ENCODE results near the gene LCE4A. TPM values are rescaled to one million over a fixed set of nuclear protein-coding genes. Genes with fewer than 3 reads are reported as not detected.

The LCE4A gene
- total and polyA plus RNA-seq, 4 donors: not detected

DNA sequence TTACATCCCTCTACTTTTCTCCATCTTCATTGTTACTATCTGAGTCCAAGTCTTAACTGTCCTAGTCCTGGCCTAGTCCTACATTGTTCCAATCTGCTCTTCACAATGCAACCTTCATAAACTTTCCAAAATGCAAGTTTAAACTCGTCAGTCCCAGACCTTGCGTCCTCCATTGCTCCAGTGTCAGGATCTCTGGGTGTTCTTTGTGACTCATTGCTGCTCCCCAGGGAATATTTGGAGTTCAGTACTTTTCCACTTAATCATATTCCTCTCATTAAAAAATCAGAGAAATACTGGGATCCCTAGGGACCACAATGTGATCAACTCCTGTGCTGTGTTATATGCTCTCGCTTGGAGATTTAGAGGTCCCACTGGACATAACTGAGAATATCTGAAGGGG is 31.9 kb downstream of the LCE4A start:
- intact Hi-C loops (cut with DNase I): no loop called here
- ATAC-seq (ENCODE audit: low FRiP score): no peak
- H3K27me3 ChIP-seq (ENCODE audit: control insufficient read depth in 1 of 2, insufficient read depth in 2 of 2, low read length in 1 of 2): no peaks in the 10 kb centered on the region
- H3K36me3 ChIP-seq (ENCODE audit: control insufficient read depth in 1 of 2, insufficient read depth in 2 of 2, low read length in 1 of 2): no peaks in the 10 kb centered on the region
- no peaks in the 10 kb centered on the region for H3K4me1 ChIP-seq (ENCODE audit: control insufficient read depth in 1 of 2, insufficient read depth in 2 of 2, low read length in 2 of 2)
- H3K4me3 ChIP-seq (ENCODE audit: low read length in 2 of 2): no peak overlapping the region
- no peaks in the 10 kb centered on the region for H3K9me3 ChIP-seq (ENCODE audit: control insufficient read depth, low read length)
- no peak overlapping the region for H3K27ac ChIP-seq (ENCODE audit: low read depth in 1 of 2, low read length in 2 of 2)
- DNase-seq: no peak
- WGBS, 2 donors: 67 to 68% methylated on average over 3 of the region's 3 CpGs

GRCh38 chr1:152741656-152742055 is 33.7 kb downstream of the LCE4A start:
- Histone ChIP-seq H3K27me3 (ENCODE audit: control insufficient read depth in 1 of 2, insufficient read depth in 2 of 2, low read length in 1 of 2) (no peaks in the 10 kb centered on the region), H3K4me3 (ENCODE audit: low read length in 2 of 2) (no peak overlapping the region), H3K4me1 (ENCODE audit: control insufficient read depth in 1 of 2, insufficient read depth in 2 of 2, low read length in 2 of 2) (no peaks in the 10 kb centered on the region), H3K27ac (ENCODE audit: low read depth in 1 of 2, low read length in 2 of 2) (no peak overlapping the region), H3K9me3 (ENCODE audit: control insufficient read depth, low read length) (no peaks in the 10 kb centered on the region), H3K36me3 (ENCODE audit: control insufficient read depth in 1 of 2, insufficient read depth in 2 of 2, low read length in 1 of 2) (no peaks in the 10 kb centered on the region)
- DNase-seq: no peak
- intact Hi-C loops (cut with DNase I): no loop called here
- no peak for ATAC-seq (ENCODE audit: low FRiP score)

DNA sequence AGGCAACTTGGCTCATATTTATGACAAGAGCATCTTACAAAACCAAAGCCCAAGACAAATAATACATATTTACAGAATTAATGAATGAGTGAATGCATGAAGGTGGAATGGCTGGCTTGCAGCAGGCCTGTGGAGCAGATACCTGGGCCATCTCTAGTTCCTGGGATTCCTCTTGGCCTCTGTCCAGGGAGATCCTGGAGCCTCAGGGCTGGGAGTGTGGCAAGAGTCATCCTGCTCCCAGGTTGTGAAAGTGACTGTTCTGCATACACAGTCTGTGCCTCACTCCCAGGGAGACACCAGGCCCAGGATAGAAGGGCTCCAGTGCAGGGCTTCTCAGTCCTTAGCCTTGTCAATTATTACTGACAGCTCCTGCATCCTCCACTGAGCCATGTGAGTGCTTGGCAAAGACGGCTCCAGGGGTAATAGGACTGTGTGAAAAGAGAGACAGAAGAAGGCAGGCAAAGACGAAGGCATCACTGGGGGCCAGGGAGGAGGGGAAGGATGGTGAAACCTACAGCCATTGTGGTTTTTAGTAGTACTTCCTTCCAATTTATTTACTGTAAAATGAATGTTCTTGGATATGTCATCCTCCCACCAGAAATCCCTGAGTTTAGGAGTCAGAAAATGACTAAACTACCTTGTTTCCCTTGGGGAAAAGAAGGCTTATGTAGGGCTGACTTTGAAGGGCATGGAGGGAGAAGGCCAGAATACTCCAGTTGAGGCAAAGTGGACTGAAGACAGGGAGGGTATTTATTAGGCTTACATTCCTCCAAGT is 35.6 kb downstream of the LCE4A start:
- no peak for ATAC-seq (ENCODE audit: low FRiP score)
- Histone ChIP-seq H3K4me3 (ENCODE audit: low read length in 2 of 2) (no peak overlapping the region), H3K4me1 (ENCODE audit: control insufficient read depth in 1 of 2, insufficient read depth in 2 of 2, low read length in 2 of 2) (no peaks in the 10 kb centered on the region), H3K27ac (ENCODE audit: low read depth in 1 of 2, low read length in 2 of 2) (no peak overlapping the region), H3K36me3 (ENCODE audit: control insufficient read depth in 1 of 2, insufficient read depth in 2 of 2, low read length in 1 of 2) (no peaks in the 10 kb centered on the region), H3K9me3 (ENCODE audit: control insufficient read depth, low read length) (no peaks in the 10 kb centered on the region), H3K27me3 (ENCODE audit: control insufficient read depth in 1 of 2, insufficient read depth in 2 of 2, low read length in 1 of 2) (no peaks in the 10 kb centered on the region)
- no peak for DNase-seq
- intact Hi-C loops (cut with DNase I): no loop called here
- WGBS, 2 donors: 43 to 71% methylated on average over 2 of the region's 2 CpGs

GRCh38 chr1:152745289-152745704 is 37.3 kb downstream of the LCE4A start:
- intact Hi-C loops (cut with DNase I): no loop called here
- no peak overlapping the region for H3K4me3 ChIP-seq (ENCODE audit: low read length in 2 of 2)
- no peaks in the 10 kb centered on the region for H3K36me3 ChIP-seq (ENCODE audit: control insufficient read depth in 1 of 2, insufficient read depth in 2 of 2, low read length in 1 of 2)
- no peak overlapping the region for H3K27ac ChIP-seq (ENCODE audit: low read depth in 1 of 2, low read length in 2 of 2)
- no peaks in the 10 kb centered on the region for H3K9me3 ChIP-seq (ENCODE audit: control insufficient read depth, low read length)
- DNase-seq: no peak
- ATAC-seq (ENCODE audit: low FRiP score): no peak
- no peaks in the 10 kb centered on the region for H3K4me1 ChIP-seq (ENCODE audit: control insufficient read depth in 1 of 2, insufficient read depth in 2 of 2, low read length in 2 of 2)
- H3K27me3 ChIP-seq (ENCODE audit: control insufficient read depth in 1 of 2, insufficient read depth in 2 of 2, low read length in 1 of 2): peaks cover 0 to 1% of the 10 kb centered on the region in 2 donors
- 70 to 76% methylated on average over 4 of the region's 4 CpGs for WGBS, 2 donors

GRCh38 chr1:152745765-152746444 is 37.9 kb downstream of the LCE4A start:
- DNase-seq: no peak
- 79 to 80% methylated on average over 6 of the region's 6 CpGs for WGBS, 2 donors
- intact Hi-C loops (cut with DNase I): no loop called here
- H3K9me3 ChIP-seq (ENCODE audit: control insufficient read depth, low read length): no peaks in the 10 kb centered on the region
- no peak for ATAC-seq (ENCODE audit: low FRiP score)
- H3K36me3 ChIP-seq (ENCODE audit: control insufficient read depth in 1 of 2, insufficient read depth in 2 of 2, low read length in 1 of 2): no peaks in the 10 kb centered on the region
- H3K27me3 ChIP-seq (ENCODE audit: control insufficient read depth in 1 of 2, insufficient read depth in 2 of 2, low read length in 1 of 2): peaks cover 0 to 3% of the 10 kb centered on the region in 2 donors
- no peak overlapping the region for H3K4me3 ChIP-seq (ENCODE audit: low read length in 2 of 2)
- H3K4me1 ChIP-seq (ENCODE audit: control insufficient read depth in 1 of 2, insufficient read depth in 2 of 2, low read length in 2 of 2): no peaks in the 10 kb centered on the region
- no peak overlapping the region for H3K27ac ChIP-seq (ENCODE audit: low read depth in 1 of 2, low read length in 2 of 2)

GRCh38 chr1:152747831-152748230 is 39.9 kb downstream of the LCE4A start:
- no peaks in the 10 kb centered on the region for H3K9me3 ChIP-seq (ENCODE audit: control insufficient read depth, low read length)
- no peaks in the 10 kb centered on the region for H3K4me1 ChIP-seq (ENCODE audit: control insufficient read depth in 1 of 2, insufficient read depth in 2 of 2, low read length in 2 of 2)
- DNase-seq (no peak), ATAC-seq (ENCODE audit: low FRiP score) (no peak)
- intact Hi-C loops (cut with DNase I): no loop called here
- no peaks in the 10 kb centered on the region for H3K36me3 ChIP-seq (ENCODE audit: control insufficient read depth in 1 of 2, insufficient read depth in 2 of 2, low read length in 1 of 2)
- H3K27me3 ChIP-seq (ENCODE audit: control insufficient read depth in 1 of 2, insufficient read depth in 2 of 2, low read length in 1 of 2): peaks cover 0 to 3% of the 10 kb centered on the region in 2 donors
- H3K4me3 ChIP-seq (ENCODE audit: low read length in 2 of 2): no peak overlapping the region
- 35 to 56% methylated on average over 1 of the region's 1 CpG for WGBS, 2 donors
- H3K27ac ChIP-seq (ENCODE audit: low read depth in 1 of 2, low read length in 2 of 2): no peak overlapping the region

DNA sequence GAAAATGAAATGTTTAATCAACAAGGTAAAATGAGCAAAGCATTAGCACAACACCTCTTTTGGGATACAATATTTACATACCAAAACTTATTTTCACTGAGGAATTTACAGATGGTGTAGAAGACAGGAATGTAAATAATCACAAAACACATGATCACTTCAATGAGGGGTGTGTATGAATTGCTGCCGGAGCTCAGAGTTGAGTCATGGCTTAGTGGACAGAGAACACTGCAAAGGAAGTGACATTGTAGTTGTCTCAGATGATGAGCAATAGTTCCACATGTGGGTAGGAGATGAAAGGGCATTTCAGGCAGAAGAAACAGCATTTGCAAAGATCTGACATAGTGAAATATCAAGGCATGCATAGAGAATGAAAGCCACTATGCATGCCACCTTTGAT is 44.3 kb downstream of the LCE4A start:
- no peak for DNase-seq
- intact Hi-C loops (cut with DNase I): no loop called here
- Histone ChIP-seq H3K36me3 (ENCODE audit: control insufficient read depth in 1 of 2, insufficient read depth in 2 of 2, low read length in 1 of 2) (no peaks in the 10 kb centered on the region), H3K4me3 (ENCODE audit: low read length in 2 of 2) (no peak overlapping the region), H3K9me3 (ENCODE audit: control insufficient read depth, low read length) (no peaks in the 10 kb centered on the region), H3K27me3 (ENCODE audit: control insufficient read depth in 1 of 2, insufficient read depth in 2 of 2, low read length in 1 of 2) (peaks cover 0 to 3% of the 10 kb centered on the region in 2 donors), H3K4me1 (ENCODE audit: control insufficient read depth in 1 of 2, insufficient read depth in 2 of 2, low read length in 2 of 2) (no peaks in the 10 kb centered on the region), H3K27ac (ENCODE audit: low read depth in 1 of 2, low read length in 2 of 2) (no peak overlapping the region)
- 47 to 48% methylated on average over 1 of the region's 1 CpG for WGBS, 2 donors
- ATAC-seq (ENCODE audit: low FRiP score): no peak

- no peaks in the 10 kb centered on the region for H3K36me3 ChIP-seq (ENCODE audit: control insufficient read depth in 1 of 2, insufficient read depth in 2 of 2, low read length in 1 of 2)
- H3K9me3 ChIP-seq (ENCODE audit: control insufficient read depth, low read length): no peaks in the 10 kb centered on the region
- peaks cover 0 to 3% of the 10 kb centered on the region in 2 donors for H3K27me3 ChIP-seq (ENCODE audit: control insufficient read depth in 1 of 2, insufficient read depth in 2 of 2, low read length in 1 of 2)
- H3K4me3 ChIP-seq (ENCODE audit: low read length in 2 of 2): no peak overlapping the region
- ATAC-seq (ENCODE audit: low FRiP score) (no peak), DNase-seq (no peak)
- H3K27ac ChIP-seq (ENCODE audit: low read depth in 1 of 2, low read length in 2 of 2): no peak overlapping the region
- no peaks in the 10 kb centered on the region for H3K4me1 ChIP-seq (ENCODE audit: control insufficient read depth in 1 of 2, insufficient read depth in 2 of 2, low read length in 2 of 2)
- 36 to 55% methylated on average over 1 of the region's 1 CpG for WGBS, 2 donors
- intact Hi-C loops (cut with DNase I): no loop called here
These were observed 45.6 kb downstream of the LCE4A start for GRCh38 chr1:152753586-152753985.

- 71% methylated on average over 1 to 2 of the region's 2 CpGs for WGBS, 2 donors
- ATAC-seq (ENCODE audit: low FRiP score) (no peak), DNase-seq (no peak)
- H3K36me3 ChIP-seq (ENCODE audit: control insufficient read depth in 1 of 2, insufficient read depth in 2 of 2, low read length in 1 of 2): no peaks in the 10 kb centered on the region
- H3K27me3 ChIP-seq (ENCODE audit: control insufficient read depth in 1 of 2, insufficient read depth in 2 of 2, low read length in 1 of 2): no peaks in the 10 kb centered on the region
- no peak overlapping the region for H3K27ac ChIP-seq (ENCODE audit: low read depth in 1 of 2, low read length in 2 of 2)
- no peaks in the 10 kb centered on the region for H3K9me3 ChIP-seq (ENCODE audit: control insufficient read depth, low read length)
- intact Hi-C loops (cut with DNase I): no loop called here
- H3K4me3 ChIP-seq (ENCODE audit: low read length in 2 of 2): no peak overlapping the region
- H3K4me1 ChIP-seq (ENCODE audit: control insufficient read depth in 1 of 2, insufficient read depth in 2 of 2, low read length in 2 of 2): no peaks in the 10 kb centered on the region
These were observed 48.9 kb downstream of the LCE4A start for GRCh38 chr1:152756872-152757271.

Measured in aorta (tissue), 5 donors.